ENCODE data around the gene STXBP5. TPM values are rescaled to one million over a fixed set of nuclear protein-coding genes. Genes with fewer than 3 reads are reported as not detected.

STXBP5 gene
- total and polyA plus RNA-seq, 9 of the 15 experiments (the other 6 are each of a cell fraction or from before 2014, with no cell fraction given), result 23.3 to 172 (median 71.5) TPM

DNA sequence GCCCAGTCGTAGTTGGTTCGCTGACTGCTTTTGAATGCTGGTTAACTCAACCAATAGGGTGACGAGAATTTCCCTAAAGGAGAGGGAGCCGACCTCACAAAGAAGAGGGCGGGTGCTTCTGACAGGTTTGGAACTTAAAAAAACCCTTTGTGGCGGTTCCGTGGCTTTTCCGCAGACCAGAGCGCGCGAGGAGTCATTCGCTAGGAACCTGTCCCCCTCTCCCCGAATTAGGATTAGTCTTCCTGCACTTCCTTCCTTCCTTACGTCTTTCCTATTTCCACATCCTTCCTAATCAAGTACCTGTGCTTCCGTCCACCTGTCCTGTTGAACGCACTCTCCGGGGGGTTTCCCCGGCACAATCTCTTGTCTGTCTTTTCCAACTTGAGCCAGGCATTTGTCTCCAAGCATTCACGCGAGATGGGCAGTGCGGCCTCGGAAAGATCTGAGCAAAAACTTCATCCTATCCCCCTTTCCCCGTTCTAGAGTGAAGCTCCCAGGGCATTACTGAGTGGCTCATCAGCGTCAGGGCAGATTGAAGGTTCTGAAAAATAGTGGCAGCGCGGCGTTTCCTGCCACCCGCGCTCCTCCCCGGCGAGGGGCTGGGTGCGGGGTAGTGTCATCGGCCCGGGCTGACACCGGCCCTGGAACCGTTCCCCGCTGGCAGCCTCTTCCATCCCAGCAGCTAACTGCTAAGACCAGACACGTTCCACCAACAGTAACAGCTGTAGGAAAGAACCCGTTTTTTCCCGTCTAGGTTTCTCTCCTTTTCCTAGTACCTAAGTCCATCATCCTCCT is 1.5 kb upstream of the STXBP5 start (continued):
- TF ChIP-seq CBX8 (IDR thresholded peaks at IDR 0.05; ENCODE audit: borderline replicate concordance, extremely low read depth, low read depth, low read length, poor library complexity, severe bottlenecking) (no peak), MEF2D (tag; conservative IDR thresholded peaks at IDR 0.05; ENCODE audit: low read depth) (0 out of 2 replicates have a peak, but pooled peaks have one; percentile 20), RB1 (IDR thresholded peaks at IDR 0.05; ENCODE audit: low read depth) (no peak; the same call in 1 of the 2 replicates), ASH1L (IDR thresholded peaks at IDR 0.05; ENCODE audit: borderline replicate concordance, low read depth, partially characterized antibody) (peak; percentile 96), PRMT5 (CRISPR knock-in tag; IDR thresholded peaks at IDR 0.05) (no peak), ZNF23 (CRISPR knock-in tag; IDR thresholded peaks at IDR 0.05) (no peak), CHD1 (IDR thresholded peaks at IDR 0.05; ENCODE audit: low read length) (peak; percentile 90), ZNF232 (CRISPR knock-in tag; IDR thresholded peaks at IDR 0.05) (no peak), DNMT1 (IDR thresholded peaks at IDR 0.05) (peak; percentile 97; the same call in 1 of the 2 replicates), PHF20 (IDR thresholded peaks at IDR 0.05; ENCODE audit: partially characterized antibody) (no peak), HDAC2 (IDR thresholded peaks at IDR 0.05) (peak; percentile 22; the same call in 1 of the 2 replicates)
- TF ChIP-seq, protein P1, sequence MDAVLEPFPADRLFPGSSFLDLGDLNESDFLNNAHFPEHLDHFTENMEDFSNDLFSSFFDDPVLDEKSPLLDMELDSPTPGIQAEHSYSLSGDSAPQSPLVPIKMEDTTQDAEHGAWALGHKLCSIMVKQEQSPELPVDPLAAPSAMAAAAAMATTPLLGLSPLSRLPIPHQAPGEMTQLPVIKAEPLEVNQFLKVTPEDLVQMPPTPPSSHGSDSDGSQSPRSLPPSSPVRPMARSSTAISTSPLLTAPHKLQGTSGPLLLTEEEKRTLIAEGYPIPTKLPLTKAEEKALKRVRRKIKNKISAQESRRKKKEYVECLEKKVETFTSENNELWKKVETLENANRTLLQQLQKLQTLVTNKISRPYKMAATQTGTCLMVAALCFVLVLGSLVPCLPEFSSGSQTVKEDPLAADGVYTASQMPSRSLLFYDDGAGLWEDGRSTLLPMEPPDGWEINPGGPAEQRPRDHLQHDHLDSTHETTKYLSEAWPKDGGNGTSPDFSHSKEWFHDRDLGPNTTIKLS (IDR thresholded peaks at IDR 0.05; ENCODE audit: borderline replicate concordance, low read depth), result peak; percentile 67; the same call in 1 of the 2 replicates
- TF ChIP-seq, protein P2, sequence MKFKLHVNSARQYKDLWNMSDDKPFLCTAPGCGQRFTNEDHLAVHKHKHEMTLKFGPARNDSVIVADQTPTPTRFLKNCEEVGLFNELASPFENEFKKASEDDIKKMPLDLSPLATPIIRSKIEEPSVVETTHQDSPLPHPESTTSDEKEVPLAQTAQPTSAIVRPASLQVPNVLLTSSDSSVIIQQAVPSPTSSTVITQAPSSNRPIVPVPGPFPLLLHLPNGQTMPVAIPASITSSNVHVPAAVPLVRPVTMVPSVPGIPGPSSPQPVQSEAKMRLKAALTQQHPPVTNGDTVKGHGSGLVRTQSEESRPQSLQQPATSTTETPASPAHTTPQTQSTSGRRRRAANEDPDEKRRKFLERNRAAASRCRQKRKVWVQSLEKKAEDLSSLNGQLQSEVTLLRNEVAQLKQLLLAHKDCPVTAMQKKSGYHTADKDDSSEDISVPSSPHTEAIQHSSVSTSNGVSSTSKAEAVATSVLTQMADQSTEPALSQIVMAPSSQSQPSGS (CRISPR knock-in tag; IDR thresholded peaks at IDR 0.05), result no peak
- TF ChIP-seq, protein P3, sequence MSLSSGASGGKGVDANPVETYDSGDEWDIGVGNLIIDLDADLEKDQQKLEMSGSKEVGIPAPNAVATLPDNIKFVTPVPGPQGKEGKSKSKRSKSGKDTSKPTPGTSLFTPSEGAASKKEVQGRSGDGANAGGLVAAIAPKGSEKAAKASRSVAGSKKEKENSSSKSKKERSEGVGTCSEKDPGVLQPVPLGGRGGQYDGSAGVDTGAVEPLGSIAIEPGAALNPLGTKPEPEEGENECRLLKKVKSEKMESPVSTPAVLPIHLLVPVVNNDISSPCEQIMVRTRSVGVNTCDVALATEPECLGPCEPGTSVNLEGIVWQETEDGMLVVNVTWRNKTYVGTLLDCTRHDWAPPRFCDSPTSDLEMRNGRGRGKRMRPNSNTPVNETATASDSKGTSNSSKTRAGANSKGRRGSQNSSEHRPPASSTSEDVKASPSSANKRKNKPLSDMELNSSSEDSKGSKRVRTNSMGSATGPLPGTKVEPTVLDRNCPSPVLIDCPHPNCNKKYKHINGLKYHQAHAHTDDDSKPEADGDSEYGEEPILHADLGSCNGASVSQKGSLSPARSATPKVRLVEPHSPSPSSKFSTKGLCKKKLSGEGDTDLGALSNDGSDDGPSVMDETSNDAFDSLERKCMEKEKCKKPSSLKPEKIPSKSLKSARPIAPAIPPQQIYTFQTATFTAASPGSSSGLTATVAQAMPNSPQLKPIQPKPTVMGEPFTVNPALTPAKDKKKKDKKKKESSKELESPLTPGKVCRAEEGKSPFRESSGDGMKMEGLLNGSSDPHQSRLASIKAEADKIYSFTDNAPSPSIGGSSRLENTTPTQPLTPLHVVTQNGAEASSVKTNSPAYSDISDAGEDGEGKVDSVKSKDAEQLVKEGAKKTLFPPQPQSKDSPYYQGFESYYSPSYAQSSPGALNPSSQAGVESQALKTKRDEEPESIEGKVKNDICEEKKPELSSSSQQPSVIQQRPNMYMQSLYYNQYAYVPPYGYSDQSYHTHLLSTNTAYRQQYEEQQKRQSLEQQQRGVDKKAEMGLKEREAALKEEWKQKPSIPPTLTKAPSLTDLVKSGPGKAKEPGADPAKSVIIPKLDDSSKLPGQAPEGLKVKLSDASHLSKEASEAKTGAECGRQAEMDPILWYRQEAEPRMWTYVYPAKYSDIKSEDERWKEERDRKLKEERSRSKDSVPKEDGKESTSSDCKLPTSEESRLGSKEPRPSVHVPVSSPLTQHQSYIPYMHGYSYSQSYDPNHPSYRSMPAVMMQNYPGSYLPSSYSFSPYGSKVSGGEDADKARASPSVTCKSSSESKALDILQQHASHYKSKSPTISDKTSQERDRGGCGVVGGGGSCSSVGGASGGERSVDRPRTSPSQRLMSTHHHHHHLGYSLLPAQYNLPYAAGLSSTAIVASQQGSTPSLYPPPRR (CRISPR knock-in tag; IDR thresholded peaks at IDR 0.05; ENCODE audit: borderline replicate concordance), result no peak
- TF ChIP-seq, protein P4, sequence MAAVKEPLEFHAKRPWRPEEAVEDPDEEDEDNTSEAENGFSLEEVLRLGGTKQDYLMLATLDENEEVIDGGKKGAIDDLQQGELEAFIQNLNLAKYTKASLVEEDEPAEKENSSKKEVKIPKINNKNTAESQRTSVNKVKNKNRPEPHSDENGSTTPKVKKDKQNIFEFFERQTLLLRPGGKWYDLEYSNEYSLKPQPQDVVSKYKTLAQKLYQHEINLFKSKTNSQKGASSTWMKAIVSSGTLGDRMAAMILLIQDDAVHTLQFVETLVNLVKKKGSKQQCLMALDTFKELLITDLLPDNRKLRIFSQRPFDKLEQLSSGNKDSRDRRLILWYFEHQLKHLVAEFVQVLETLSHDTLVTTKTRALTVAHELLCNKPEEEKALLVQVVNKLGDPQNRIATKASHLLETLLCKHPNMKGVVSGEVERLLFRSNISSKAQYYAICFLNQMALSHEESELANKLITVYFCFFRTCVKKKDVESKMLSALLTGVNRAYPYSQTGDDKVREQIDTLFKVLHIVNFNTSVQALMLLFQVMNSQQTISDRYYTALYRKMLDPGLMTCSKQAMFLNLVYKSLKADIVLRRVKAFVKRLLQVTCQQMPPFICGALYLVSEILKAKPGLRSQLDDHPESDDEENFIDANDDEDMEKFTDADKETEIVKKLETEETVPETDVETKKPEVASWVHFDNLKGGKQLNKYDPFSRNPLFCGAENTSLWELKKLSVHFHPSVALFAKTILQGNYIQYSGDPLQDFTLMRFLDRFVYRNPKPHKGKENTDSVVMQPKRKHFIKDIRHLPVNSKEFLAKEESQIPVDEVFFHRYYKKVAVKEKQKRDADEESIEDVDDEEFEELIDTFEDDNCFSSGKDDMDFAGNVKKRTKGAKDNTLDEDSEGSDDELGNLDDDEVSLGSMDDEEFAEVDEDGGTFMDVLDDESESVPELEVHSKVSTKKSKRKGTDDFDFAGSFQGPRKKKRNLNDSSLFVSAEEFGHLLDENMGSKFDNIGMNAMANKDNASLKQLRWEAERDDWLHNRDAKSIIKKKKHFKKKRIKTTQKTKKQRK (IDR thresholded peaks at IDR 0.05; ENCODE audit: borderline replicate concordance, low read depth, low read length), result no peak

Data from K562 (cell line).